Activated CD4-positive, alpha-beta T cell treated with anti-CD3 and anti-CD28 coated beads, Interleukin-2, amount 50 U/mL, for 4 hours (primary cell): Measurements from ENCODE around the gene VWA8.

Experiments used
- DNase-seq, 2 experiments: peaks; one replicate each; pipeline ENCODE4 v3.0.0-alpha.2; 2020

Gene VWA8

DNA sequence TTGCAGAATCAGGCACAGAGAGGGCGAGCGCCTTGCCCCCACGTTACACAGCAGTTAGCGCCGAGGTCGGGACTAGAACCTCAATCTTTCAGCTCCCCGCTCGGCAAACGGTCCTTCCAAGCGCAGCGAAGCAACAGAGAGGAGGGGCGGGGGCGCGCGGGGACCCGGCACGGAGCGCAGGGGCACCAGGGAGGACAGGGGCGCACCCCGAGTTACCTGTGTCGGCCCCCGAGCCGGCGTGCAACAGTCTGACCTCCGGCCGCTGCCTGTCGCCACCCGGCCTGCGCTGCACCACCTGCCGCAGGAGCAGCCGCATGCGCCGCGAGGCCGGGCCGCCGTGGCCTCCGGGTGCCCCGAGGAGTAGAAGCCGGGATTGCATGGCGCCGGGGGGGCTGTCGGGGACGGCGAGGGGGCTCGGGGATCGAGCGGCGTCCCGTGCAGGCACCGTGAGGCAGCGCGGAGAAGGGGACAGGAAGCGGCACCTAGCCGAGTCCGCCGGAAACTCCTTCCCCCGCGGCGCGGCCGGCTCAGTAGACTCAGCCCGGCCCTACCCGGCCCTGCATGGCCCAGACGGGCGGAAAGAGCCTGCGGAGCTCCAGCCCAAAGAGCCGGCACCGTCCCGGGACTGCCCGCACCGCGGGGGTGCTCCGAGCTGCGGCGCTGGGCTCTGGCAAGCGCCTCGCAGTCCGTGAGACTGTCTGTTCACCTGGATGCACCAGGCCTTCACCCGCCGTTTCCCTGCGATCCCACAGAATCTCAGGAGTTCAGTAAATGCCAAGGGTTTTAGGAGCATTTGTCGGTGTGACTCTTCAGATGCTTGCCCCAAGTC lies at the start of gene VWA8:
TSS of gene VWA8 (minus strand) at position 473 of the 829 bp plus-strand sequence. CDS start at position 379, 94 bp downstream.
- DNase-seq = peak; percentile 72 to 78

DNA sequence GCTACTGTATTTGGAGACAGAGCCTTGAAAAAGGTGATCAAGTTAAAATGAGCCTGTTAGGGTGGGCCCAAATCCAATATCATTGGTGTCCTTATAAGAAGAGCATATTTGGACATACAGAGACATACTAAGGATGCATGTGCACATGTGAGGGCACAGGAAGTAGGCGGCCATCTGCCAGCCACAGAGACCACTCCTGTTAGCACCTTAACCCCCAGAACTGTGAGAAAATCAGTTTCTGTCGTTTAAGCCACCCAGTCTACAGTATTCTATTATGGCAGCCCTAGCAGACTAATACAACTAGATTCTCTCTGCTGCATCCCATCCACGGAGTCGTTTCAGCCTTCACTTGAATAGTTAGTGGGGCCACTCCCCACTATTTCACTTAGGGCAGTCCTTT lies 48.1 kb upstream of the VWA8 start:
- DNase-seq = no peak

DNA sequence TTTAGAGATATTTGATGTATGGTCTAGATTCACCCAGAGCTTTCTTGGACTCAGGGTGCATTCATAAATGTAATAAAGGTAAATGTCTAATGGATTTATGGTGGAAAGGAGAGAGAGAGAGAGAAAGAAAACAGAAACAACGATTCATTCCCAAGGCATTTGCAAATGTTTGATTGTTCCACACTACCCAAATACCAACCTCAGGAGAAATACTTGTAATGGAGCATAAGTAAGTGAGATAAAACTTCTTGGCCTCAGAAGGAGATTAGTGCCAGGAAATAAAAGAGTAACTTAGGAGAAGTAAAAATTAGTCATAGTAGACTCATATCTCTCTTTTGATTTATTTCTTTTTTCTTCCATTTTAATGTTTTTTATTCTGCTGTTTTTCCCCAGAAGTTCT lies 46.9 kb upstream of the VWA8 start:
- DNase-seq = no peak

DNA sequence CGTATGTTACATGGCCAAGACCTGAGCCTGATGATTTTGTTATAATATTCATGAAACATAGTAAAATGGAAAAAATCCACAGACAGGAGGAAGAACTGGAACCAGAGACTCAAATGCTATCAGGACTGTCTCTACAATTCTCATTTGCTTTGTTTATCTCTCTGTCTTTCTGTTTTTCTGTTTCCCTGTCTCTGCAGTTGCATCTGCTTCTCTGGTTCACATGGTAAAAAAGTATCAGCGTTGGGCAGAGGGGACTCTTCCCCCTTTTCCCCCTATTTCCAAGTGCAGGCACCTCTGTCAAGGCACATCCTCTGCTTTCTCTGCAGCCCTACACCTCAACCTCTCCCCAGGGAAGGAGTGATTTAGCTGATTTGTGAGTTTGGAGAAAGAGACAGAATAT lies 41.2 kb upstream of the VWA8 start:
- no peak for DNase-seq

DNA sequence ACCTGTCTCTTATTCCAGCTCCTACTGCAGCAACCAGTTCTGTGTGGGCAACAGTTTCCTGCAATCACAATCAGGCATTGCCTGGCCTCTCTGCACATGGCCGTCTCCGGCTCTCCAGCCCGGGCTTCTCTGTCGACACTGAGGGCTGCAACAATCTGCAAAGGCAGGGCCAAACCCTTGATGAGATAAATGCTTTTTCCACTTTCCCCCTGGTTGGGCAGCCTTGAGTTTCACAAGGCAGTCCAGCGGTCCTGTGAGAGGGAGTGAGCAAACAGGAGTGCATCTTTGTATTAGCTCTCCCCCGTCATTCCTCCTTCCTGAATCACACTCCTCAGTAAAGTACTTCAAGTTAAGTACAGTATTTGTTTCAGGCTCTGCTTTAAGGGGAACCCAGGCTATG lies 40.7 kb upstream of the VWA8 start:
- DNase-seq = no peak

DNA sequence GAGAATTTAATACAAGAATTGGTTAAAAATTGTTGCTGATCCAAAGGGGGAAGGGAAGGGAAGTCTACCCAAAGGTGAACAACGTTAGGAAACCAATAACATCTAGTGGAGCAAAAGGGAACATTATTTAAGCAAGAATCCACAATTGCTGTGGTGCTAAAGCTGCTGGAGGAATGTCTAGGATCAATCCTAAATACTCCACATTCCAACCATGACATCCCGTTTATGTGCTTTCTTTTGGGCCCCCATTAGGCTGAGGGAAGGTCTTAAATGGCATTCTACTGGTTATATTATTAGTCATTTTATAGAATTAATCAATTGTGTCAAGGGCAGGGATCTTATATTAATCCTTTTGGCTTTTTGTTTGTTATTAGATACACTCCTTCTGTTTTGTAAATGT lies 39.9 kb upstream of the VWA8 start:
- DNase-seq = no peak

DNA sequence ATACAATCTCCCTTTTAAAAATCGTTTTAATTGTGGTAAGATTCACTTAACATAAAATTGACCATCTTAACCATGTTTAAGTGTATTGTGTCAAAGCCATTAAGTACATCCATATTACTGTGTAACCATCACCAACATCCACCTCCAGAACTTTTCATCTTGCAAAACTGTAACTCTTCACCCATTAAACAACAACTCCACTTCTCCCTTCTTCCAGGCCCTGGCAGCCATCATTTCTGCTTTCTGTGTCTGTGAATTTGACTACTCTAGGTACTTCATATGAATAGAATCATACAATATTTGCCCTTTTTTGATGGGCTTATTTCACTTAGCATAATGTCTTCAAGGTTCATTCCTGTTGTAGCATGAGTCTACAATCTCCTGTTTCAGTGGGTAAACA lies 36.5 kb upstream of the VWA8 start:
- DNase-seq = no peak

DNA sequence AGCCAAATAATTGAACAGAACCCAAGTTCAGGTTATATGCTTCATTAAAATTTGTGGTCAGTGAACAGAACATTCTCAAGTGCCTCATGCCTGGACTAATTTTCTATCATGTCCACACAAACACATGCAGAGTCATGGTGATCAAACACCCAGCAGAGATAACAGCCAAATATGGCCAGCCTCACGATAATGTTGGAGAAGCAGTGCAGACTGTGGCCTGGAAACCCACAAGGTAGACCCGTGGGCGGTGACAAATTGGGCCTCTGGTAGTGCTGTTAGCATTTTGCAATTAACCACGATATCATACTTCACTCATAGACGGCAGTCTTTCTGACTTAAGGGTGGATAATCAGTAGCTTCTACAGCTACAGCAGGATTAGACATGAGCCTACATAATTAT lies 35.0 kb upstream of the VWA8 start:
- DNase-seq = no peak

DNA sequence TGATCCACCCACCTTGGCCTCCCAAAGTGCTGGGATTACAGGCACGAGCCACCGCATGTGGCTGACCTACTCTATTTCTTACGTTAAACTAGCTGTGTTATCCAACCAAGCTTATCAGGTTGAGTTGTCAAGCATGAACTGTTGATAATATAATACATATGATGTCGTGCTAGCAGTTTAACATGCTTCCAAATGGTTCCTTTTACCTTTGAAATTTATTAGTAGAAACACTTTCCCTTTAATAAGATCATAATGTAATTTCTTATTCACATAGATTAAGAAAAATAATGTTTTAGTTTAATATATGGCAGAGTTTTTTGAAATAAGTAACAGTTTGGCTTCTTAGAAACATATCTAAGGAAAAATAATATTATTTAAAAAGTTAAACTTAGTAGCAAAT lies 34.4 kb upstream of the VWA8 start:
- DNase-seq = no peak

DNA sequence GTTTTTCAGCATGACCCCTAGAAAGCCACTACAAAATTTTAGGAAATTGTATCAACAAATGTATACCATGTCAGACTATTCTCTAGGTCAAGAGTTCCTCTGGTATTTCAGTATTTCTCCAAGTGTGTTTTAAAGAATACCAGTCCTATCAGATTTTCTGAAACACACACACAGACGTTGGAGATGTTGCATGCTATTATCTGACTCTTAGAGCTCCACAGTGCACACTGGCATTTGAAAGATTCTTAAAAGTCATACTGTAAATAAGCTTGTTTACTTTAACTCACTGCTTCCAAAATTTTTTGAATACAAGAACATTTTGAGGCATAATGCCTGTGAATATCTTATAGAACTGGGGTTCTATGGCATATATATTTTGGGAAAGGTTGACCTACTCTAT lies 33.8 kb upstream of the VWA8 start:
- no peak for DNase-seq

DNA sequence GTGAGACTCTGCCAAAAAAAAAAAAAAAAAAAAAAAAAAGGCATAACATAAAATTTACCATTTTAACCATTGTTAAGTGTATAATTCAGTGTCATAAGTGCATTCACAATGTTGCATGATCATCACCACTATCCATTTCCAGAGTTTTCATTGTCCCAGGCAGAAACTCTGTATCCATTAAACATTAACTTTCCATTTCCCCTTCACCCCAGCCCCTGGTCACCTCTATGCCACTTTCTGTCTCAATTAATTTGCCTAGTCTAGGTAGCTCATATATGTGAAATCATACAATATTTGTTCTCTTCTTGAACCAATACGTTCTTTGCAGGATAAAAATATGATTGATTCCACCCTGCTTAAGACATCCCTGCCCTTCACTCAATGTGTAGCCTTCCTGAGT lies 31.0 kb upstream of the VWA8 start:
- DNase-seq = no peak

DNA sequence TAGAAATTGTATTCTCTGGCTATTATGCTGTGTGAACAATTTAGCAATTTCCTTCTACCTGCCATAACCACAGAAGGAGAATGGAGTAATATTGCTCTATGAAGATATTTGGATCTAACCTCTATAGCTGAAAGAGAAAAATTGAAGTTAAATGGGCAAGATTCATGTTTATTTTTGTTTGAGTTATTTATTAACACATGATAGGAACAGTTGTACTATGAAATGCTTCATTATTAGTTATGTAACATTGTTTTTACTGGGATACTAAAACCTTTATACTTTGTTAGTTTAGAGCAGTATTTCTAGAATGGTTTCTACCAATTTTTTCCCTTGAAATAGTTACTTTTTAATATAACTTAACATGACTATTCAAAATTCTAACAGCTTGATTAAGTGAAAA lies 27.3 kb upstream of the VWA8 start:
- no peak for DNase-seq

DNA sequence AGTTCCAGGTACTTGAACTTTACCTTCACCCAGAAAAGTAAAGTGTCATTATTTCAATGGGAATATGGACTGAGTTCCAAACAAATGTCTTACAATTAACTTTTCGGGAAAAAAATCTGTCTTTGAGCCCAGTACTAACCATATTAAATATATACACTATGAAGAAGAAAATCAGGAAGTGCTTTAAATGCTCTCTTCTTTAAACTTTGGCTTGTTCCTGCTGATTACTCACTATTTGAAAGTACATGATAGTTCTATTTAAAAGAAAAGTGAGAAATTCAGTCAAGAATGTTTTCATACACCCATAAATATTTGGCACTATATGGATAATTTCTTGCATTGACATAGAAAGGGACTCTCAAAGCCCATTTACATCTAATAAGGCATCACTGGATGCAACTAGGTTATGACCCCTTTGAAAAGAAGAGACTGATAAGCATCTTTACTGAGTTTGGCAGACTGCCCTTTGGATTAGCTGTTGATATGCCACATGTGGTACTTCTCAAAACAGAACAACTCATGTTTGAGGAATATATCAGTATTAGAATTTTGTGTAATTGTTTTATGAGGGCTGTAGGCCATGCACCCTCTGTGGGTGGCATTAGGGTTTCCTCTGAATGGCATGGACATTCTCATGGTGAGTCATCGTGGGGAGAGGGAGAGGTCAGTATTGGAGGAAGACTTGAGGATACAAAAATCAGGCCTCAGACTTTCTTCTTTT lies 25.0 kb upstream of the VWA8 start:
- no peak for DNase-seq

DNA sequence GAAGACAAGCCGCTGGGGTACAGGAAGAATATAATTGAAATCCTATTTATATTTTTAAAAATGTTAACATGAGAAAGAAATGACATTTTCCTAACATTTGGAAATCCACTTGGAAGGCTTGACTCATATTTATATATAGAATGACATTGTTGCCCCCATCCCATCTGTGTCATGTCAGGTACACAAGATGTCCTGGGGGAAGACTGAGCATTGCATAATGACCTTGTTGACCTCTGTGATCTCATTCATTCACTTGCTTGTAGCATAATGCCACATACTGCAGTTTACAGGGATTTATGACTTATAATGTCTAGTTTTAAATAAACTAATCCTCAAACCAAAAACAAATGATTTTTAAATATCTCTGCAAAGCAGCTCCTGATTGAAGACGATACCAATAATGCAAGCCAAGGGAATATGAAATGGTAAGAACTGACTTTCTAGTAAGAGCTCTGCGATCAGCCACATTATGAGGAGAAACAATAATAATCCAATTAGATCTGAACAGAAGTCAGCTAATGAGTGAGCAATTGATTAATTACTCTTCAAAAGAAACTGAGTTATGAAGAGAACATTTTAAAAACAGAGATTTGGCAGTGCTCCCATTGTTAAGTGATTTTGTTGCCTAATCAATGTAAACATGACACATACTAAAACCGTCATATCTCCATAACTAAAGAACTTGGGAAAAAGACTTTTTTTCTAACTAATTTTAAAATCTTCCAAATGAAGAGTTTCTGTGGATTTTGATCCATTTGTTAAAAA lies 21.2 kb upstream of the VWA8 start:
- no peak for DNase-seq

DNA sequence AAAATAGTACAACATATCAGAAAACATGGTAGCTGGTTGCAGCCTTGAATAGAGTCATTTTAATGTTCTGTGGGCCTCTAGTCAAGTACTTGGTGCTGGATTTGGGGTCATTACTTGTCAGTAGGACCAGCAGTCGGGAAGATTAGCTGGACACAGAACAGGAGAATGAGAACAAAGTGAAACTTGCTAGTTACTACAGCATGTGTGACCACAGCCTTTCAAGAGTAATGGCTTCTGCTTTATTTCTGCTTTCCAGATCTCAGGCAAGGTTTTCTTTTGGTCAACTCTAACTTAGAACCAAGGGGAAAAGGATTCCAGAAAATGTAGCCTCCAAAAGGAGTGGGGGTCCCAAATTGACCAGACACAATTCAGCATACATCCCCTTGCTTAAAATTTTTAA lies 17.1 kb upstream of the VWA8 start:
- no peak for DNase-seq

DNA sequence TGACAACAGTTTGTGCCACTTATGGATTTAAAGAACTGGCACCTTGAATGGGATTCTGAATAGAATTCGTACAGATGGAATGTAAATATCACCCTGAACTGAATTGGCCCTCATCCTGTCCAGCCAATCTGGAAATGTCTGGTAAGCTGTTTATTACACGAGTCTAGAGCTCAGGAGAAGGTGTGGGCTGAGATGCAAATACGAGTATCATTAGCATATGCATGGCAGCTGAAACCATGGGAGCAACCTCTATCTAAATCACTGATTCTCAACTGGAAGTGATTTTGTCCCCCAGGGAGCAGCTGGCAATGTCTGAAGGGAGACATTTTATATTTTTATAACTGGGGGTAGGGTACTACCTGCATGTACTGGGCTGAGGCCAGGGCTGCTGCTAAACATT lies 15.6 kb upstream of the VWA8 start:
- DNase-seq = no peak

DNA sequence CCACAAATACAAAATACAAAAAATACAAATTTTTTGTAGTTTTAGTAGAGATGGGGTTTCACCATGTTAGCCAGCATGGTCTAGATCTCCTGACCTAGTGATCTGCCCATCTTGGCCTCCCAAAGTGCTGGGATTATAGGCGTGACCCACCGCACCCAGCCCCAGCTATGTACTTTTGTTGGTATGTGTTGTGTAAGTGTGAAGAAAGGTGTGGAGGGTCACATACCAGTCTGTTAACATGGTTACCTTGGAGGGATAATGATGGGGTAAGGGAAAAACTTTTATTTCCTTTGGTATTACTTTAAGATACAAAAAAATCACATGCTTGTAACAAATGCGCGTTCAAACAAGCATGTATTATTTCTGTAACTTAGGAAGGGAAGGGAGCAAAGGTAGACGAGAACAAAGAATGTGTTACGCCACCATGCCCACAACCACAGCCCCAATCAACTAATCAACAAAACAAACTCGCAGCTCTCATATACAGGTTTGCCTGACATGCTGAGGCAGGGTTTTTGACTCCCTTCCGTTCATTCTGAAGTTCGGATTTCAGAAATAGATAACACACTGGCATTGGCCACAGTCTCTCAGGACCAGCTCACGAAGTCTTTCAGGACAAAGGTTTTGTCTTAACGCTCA lies 13.5 kb upstream of the VWA8 start:
- DNase-seq = no peak

DNA sequence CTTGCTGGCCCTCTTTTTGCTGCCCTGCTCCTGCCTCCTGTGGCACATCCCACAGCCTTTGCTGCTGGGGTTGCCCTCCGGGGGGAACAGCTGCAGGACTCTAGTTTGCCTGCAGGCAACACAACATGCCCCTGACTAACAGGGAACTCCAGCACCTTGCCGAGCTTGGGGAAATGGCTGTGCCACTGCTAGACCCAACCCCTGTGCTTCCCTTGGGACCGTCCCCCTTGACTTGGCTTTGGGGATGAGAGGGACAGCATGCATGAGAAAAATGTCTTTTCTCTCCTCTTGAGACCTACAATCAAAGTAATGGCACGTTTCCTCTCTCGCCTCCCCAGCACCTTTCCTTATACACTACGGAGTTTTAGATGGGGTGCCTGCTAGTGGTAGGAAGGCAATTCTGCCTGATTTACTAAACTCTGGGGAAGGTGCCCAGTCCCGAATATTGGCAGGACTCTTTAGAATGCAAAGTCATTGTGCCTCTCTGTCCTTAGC lies 12.4 kb upstream of the VWA8 start:
- no peak for DNase-seq

DNA sequence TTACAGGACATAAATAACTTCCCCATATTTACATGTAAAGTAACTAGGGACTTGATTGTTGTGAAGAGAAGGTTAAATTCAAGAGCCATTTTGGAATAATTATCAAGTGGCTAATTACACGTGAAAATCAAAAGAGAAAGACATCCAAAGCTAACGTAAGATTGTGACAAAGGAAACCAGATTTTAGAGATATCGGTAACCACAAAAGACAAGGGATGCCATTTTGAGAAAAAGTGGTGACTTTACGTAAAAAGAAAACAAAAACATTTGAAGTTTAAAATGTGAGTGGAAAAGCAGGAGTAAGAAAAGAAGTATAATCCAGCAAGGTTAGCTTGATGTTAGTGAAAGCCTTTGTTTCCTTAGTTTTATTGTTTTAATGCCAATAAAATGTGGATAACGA lies 10.9 kb upstream of the VWA8 start:
- no peak for DNase-seq

DNA sequence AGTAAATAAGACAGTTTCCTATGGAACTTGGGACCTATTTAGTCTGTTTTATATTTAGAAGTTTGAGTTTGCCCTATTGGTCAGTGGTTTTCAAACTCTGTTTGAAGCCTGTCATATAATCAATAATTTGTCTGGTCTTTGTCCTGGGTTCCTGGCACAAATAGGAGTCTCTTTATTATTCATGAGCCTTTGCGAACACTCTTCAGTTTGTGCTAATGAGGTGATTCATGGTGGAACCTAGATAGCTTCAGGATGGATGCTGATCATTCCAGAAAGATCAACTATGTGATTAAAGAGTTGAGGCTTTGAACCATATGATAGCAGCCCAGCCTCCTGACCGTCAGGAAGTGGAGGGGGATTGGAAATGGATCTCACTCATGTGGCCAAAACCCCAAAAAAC lies 10.0 kb upstream of the VWA8 start:
- no peak for DNase-seq

DNA sequence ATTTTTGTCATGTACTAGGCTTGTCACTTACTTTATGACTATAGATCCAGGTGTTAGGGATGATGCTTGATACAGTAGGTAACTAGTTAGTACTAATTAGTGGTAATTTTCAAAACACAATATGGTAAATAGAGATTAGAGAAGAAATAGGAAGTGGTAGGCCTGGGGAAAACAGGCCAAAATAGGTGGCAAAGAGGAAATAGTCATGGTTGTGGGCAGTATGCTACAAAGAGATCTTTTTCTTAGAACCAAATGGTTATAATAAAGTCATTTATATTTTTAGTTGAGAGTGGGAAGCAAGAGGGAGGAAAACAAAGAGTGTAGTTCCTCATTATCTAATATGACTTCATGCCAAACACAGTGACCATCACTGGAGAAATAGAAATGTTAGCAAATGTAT lies 9.1 kb upstream of the VWA8 start:
- DNase-seq = no peak

DNA sequence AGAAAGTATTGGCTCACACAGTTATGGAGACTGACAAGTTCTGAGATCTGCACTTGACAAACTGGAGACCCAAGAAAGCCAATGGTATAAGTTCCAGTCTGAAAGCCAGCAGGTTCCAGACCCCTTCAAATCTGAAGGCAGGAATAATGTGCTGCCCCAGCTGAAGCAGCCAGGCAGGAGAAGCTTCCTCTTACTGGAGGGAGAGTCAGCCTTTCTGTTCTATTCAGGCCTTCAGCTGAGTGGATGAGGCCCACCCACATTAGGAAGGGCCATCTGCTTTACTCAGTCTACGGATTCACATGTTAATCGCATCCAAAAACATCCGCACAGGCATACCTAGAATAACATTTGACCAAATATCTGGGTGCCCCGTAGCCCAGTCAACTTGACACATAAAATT lies 8.2 kb upstream of the VWA8 start:
- DNase-seq = no peak

DNA sequence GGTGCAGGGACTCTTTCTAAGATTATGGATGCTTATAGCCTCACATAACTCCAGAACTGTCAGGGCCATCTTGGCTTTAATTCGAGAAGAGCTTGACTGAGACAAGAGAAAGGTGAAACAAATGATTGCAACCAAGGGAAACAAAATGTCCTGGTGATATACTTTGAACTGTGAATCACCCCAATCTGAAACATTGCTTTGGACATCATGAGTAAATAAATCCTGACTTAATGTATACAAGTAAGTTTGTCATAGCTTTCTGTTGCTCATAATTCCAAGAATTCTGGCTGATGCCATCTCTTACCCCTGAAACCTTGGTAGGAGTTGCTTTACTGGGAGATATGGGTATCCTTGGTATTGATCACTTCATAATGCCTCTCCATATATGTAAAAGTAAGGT lies 5.8 kb upstream of the VWA8 start:
- no peak for DNase-seq
